Keratinocyte (primary cell): ENCODE results near the gene TAF4B. TPM values are rescaled to one million over a fixed set of nuclear protein-coding genes. Genes with fewer than 3 reads are reported as not detected.

Experiments used
- DNase-seq: peaks from one replicate; pipeline ENCODE4 v3.0.0-alpha.2; 2011; ENCODE audit warnings: low read depth, missing footprints, low spot score
- FAIRE-seq: peaks from 2 replicates; lab custom pipeline; 2011; peaks lifted over from hg19 to GRCh38; lab: Jason Lieb, UNC
- H2AFZ ChIP-seq: 2 replicates; pipeline ENCODE4 v1.6.0; 2012; ENCODE audit warnings: low read length, control low read depth, inconsistent platforms; ENCODE audit not compliant: control insufficient read depth
- H3K27ac ChIP-seq: 2 replicates; pipeline ENCODE4 v1.5.1; 2011; ENCODE audit warnings: low read length; ENCODE audit not compliant: control insufficient read depth, insufficient read depth
- H3K27me3 ChIP-seq: 3 replicates; pipeline ENCODE4 v1.6.0; 2011; ENCODE audit warnings: low read length; ENCODE audit not compliant: control insufficient read depth, insufficient read depth; ENCODE audit errors: extremely low read depth
- H3K36me3 ChIP-seq, 2 experiments: 2 replicates in 1 of 2; 3 replicates in 1 of 2; pipeline ENCODE4 v1.5.1; 2011; ENCODE audit warnings: low read length in 2 of 2, mild to moderate bottlenecking in 1 of 2; ENCODE audit not compliant: control insufficient read depth in 2 of 2, insufficient read depth in 2 of 2; ENCODE audit errors: extremely low read depth in 1 of 2
- H3K4me1 ChIP-seq: 3 replicates; pipeline ENCODE4 v1.5.1; 2011; ENCODE audit warnings: low read length; ENCODE audit not compliant: control insufficient read depth, insufficient read depth; ENCODE audit errors: extremely low read depth
- H3K4me2 ChIP-seq: 3 replicates; pipeline ENCODE4 v1.6.0; 2011; ENCODE audit warnings: low read depth, low read length; ENCODE audit not compliant: control insufficient read depth, insufficient read depth; ENCODE audit errors: extremely low read depth
- H3K4me3 ChIP-seq, 3 experiments: fragments of 200-600 bp in 1 of 3; sonication (generic) in 1 of 3; 2 replicates in 2 of 3; 3 replicates in 1 of 3; pipeline ENCODE4 v1.5.1; 2011 to 2016; ENCODE audit warnings: low read length in 3 of 3, mild to moderate bottlenecking in 3 of 3, control low read depth in 2 of 3, inconsistent platforms in 1 of 3, low read depth in 1 of 3, mixed read lengths in 1 of 3, mixed run types in 1 of 3, moderate library complexity in 1 of 3; ENCODE audit not compliant: control insufficient read depth in 2 of 3, insufficient read depth in 2 of 3; ENCODE audit errors: extremely low read depth in 1 of 3
- H3K79me2 ChIP-seq: 2 replicates; pipeline ENCODE4 v1.6.0; 2012; ENCODE audit warnings: low read length; ENCODE audit not compliant: control insufficient read depth, insufficient read depth
- H3K9ac ChIP-seq: 3 replicates; pipeline ENCODE4 v1.6.0; 2011; ENCODE audit warnings: low read length; ENCODE audit not compliant: control insufficient read depth, insufficient read depth; ENCODE audit errors: extremely low read depth
- H3K9me1 ChIP-seq: 3 replicates; pipeline ENCODE4 v1.6.0; 2011; ENCODE audit warnings: low read length; ENCODE audit not compliant: control insufficient read depth, insufficient read depth; ENCODE audit errors: extremely low read depth
- H3K9me3 ChIP-seq: 2 replicates; pipeline ENCODE4 v1.5.1; 2012; ENCODE audit warnings: low read depth, low read length; ENCODE audit not compliant: control insufficient read depth
- H4K20me1 ChIP-seq: 3 replicates; pipeline ENCODE4 v1.6.0; 2011; ENCODE audit warnings: low read length; ENCODE audit not compliant: control insufficient read depth, insufficient read depth; ENCODE audit errors: extremely low read depth
- EZH2 ChIP-seq: IDR thresholded peaks from one replicate; pipeline ENCODE4 v1.6.1; 2012; ENCODE audit warnings: inconsistent platforms, mild to moderate bottlenecking, low read length, moderate library complexity
- dilution Hi-C: fragments of 300-500 bp; cut with MboI; formaldehyde crosslinking; loops from one replicate; pipeline ENCODE4 v1.7.0; 2020; ENCODE audit warnings: low sequenced_read_pairs; ENCODE audit not compliant: extremely low pct_ligation_motif_present
- polyA plus RNA-seq, 5 experiments: library from polyadenylated mRNA; depleted of rRNA in 3 of 5; stranded (reverse) in 3 of 5; stranded (forward) in 1 of 5; unstranded in 1 of 5; fragments of >200 nt; gene quantifications; 1 replicate in 1 of 5; 2 replicates in 3 of 5; 3 replicates in 1 of 5; pipeline versions ENCODE4 v1.2.1 to v1.2.3, GENCODE V29; 2011 to 2012; ENCODE audit warnings: missing spikeins in 2 of 5, low read depth in 1 of 5, low replicate concordance in 1 of 5
- TF ChIP-seq, protein P1 (sequence below), 3 experiments: IDR thresholded peaks in 1 of 3; conservative IDR thresholded peaks in 1 of 3; optimal IDR thresholded peaks in 1 of 3; 2 replicates in 2 of 3; 3 replicates in 1 of 3; pipeline versions ENCODE3 to v1.5.1; 2011; ENCODE audit warnings: low read length in 3 of 3, mild to moderate bottlenecking in 3 of 3, moderate library complexity in 2 of 3, control low read depth in 1 of 3, inconsistent platforms in 1 of 3; ENCODE audit not compliant: insufficient read depth in 2 of 3; ENCODE audit errors: extremely low read depth in 1 of 3

TAF4B gene
- polyA plus RNA-seq, 1 donor (not counting 4 experiments of a cell fraction or from before 2014, with no cell fraction given), result 5.9 TPM

DNA sequence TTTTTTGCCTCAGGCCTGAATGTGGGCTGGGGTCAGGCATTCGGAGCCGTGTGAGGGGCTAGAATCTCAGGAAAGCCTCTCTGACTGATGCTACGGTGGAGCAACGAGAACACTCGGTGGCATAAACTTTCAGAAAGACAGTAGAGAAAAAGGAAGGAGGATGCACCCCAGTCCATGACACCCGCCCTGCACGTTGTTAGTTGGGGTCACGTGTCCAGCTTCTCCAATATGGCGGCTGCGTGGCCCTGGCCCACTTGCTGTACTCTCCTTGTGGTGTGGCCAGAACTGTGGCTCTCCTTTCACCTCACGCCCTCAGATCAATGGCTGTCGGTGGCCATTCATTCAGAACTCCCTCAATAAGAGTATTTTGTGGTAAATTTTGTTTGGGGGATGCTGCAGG is 190.9 kb downstream of the TAF4B start:
- no peak for DNase-seq
- Histone ChIP-seq H4K20me1 (no peaks in the 10 kb centered on the region), H3K9ac (no peak overlapping the region), H3K27ac (no peak overlapping the region), H2AFZ (no peak overlapping the region), H3K79me2 (no peaks in the 10 kb centered on the region), H3K4me1 (no peaks in the 10 kb centered on the region), H3K36me3 (no peaks in the 10 kb centered on the region), H3K27me3 (no peaks in the 10 kb centered on the region), H3K9me1 (no peaks in the 10 kb centered on the region), H3K4me2 (no peak overlapping the region), H3K9me3 (no peaks in the 10 kb centered on the region), H3K4me3 (no peak overlapping the region)
- dilution Hi-C loops, result no loop called here
- no peak for FAIRE-seq
- no peak for TF ChIP-seq EZH2
- TF ChIP-seq, protein P1, sequence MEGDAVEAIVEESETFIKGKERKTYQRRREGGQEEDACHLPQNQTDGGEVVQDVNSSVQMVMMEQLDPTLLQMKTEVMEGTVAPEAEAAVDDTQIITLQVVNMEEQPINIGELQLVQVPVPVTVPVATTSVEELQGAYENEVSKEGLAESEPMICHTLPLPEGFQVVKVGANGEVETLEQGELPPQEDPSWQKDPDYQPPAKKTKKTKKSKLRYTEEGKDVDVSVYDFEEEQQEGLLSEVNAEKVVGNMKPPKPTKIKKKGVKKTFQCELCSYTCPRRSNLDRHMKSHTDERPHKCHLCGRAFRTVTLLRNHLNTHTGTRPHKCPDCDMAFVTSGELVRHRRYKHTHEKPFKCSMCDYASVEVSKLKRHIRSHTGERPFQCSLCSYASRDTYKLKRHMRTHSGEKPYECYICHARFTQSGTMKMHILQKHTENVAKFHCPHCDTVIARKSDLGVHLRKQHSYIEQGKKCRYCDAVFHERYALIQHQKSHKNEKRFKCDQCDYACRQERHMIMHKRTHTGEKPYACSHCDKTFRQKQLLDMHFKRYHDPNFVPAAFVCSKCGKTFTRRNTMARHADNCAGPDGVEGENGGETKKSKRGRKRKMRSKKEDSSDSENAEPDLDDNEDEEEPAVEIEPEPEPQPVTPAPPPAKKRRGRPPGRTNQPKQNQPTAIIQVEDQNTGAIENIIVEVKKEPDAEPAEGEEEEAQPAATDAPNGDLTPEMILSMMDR (optimal IDR thresholded peaks at IDR 0.05 in 1 of 3, IDR thresholded peaks at IDR 0.05 in 1 of 3, conservative IDR thresholded peaks at IDR 0.05 in 1 of 3; ENCODE audit: extremely low read depth in 1 of 3, insufficient read depth in 2 of 3, low read length in 3 of 3), result no peak

DNA sequence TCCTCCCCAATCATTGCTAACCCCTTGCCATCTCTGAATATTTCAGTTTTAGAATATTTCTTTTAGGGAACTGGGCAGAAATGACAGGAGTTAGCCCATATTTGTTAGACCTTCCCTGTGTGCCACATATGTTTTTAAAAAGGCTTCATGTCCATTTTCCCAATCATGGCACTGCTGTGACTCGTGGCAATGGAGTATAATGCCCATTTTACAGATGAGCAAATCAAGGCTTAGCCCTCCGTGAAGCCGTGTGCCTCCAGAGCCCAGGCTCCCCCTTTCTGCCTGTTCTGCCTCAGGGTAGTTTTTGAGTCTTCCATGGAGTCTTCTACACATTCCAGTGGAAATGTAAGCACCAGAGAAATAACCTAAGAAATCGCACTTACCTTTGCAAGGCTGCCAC is 192.0 kb downstream of the TAF4B start:
- H3K4me1 ChIP-seq, result no peaks in the 10 kb centered on the region
- DNase-seq (no peak), FAIRE-seq (no peak)
- H3K9ac ChIP-seq, result no peak overlapping the region
- H3K79me2 ChIP-seq, result no peaks in the 10 kb centered on the region
- H2AFZ ChIP-seq, result no peak overlapping the region
- no peaks in the 10 kb centered on the region for H3K27me3 ChIP-seq
- TF ChIP-seq, protein P1 (optimal IDR thresholded peaks at IDR 0.05 in 1 of 3, IDR thresholded peaks at IDR 0.05 in 1 of 3, conservative IDR thresholded peaks at IDR 0.05 in 1 of 3; ENCODE audit: extremely low read depth in 1 of 3, insufficient read depth in 2 of 3, low read length in 3 of 3), result no peak
- TF ChIP-seq EZH2, result no peak
- H3K36me3 ChIP-seq, result no peaks in the 10 kb centered on the region
- no peaks in the 10 kb centered on the region for H3K9me1 ChIP-seq
- H3K27ac ChIP-seq, result no peak overlapping the region
- dilution Hi-C loops, result no loop called here
- H4K20me1 ChIP-seq, result no peaks in the 10 kb centered on the region
- H3K4me2 ChIP-seq, result no peak overlapping the region
- H3K4me3 ChIP-seq, result no peak overlapping the region
- no peaks in the 10 kb centered on the region for H3K9me3 ChIP-seq
